OCI-LY1 (cell line): ENCODE measurements around the gene ANKRD11.

Experiments
- EZH2 ChIP-seq: fragments of 200-600 bp; sonication (generic), shearing (Covaris generic); IDR thresholded peaks from 2 replicates; pipeline ENCODE4 v1.8.0; 2017; ENCODE audit warnings: borderline replicate concordance, mixed run types, mild to moderate bottlenecking, antibody characterized with exemption, low read length, moderate library complexity, mixed read lengths
- TF ChIP-seq, protein P1 (sequence below): fragments of 200-600 bp; sonication (generic), shearing (Covaris generic); IDR thresholded peaks from 2 replicates; pipeline ENCODE4 v1.5.1; 2017; ENCODE audit warnings: mild to moderate bottlenecking, antibody characterized with exemption, low read length, moderate library complexity, mixed read lengths

DNA sequence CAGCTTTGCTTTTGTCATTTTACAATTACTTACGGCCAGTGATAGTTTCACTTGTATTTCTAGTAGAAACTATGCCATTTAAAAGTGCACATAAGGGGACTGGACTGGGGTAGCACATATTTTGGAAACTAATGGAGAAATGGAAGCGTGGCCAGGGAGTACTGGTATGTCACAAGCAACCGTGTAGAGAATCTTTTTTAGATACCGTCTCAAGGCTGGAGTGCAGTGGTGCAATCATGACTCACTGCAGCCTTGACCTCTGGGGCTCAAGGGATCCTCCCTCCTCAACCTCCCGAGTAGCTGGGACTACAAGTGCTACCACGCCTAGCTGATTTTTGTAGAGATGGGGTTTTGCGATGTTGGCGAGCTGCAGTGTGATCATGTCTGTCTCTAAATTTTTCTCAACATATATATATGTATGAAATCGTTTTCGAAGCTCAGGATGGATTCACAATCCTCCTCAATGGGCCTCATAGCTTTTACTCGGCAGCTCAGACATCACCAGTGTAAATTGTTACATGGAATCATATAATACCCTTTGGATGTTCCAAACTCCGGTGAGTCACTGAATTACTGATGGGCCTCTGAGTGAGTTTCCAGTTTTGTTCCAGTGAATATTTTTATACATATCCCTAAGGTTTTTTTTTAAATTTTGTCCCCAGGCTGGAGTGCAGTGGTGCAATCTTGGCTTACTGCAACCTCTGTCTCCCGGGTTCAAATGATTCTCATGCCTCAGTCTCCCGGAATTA lies 221.2 kb downstream of the ANKRD11 start:
- no peak for TF ChIP-seq EZH2
- TF ChIP-seq, protein P1, sequence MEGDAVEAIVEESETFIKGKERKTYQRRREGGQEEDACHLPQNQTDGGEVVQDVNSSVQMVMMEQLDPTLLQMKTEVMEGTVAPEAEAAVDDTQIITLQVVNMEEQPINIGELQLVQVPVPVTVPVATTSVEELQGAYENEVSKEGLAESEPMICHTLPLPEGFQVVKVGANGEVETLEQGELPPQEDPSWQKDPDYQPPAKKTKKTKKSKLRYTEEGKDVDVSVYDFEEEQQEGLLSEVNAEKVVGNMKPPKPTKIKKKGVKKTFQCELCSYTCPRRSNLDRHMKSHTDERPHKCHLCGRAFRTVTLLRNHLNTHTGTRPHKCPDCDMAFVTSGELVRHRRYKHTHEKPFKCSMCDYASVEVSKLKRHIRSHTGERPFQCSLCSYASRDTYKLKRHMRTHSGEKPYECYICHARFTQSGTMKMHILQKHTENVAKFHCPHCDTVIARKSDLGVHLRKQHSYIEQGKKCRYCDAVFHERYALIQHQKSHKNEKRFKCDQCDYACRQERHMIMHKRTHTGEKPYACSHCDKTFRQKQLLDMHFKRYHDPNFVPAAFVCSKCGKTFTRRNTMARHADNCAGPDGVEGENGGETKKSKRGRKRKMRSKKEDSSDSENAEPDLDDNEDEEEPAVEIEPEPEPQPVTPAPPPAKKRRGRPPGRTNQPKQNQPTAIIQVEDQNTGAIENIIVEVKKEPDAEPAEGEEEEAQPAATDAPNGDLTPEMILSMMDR = no peak
